Muscle layer of duodenum (tissue), 2 donors: ENCODE measurements around the gene EPHB6.

Experiments
- H3K27ac ChIP-seq: one replicate; pipeline ENCODE4 v1.7.0; 2013; ENCODE audit warnings: mild to moderate bottlenecking, low read length
- H3K27me3 ChIP-seq: one replicate; pipeline ENCODE4 v1.7.0; 2013; ENCODE audit warnings: low read depth, mild to moderate bottlenecking, control low read depth, low read length
- H3K36me3 ChIP-seq, 2 donors: one replicate each; pipeline ENCODE4 v1.7.0; 2013; ENCODE audit warnings: low read length in 2 of 2, control low read depth in 1 of 2, mild to moderate bottlenecking in 1 of 2; ENCODE audit not compliant: insufficient read depth in 2 of 2, control insufficient read depth in 1 of 2
- H3K4me1 ChIP-seq, 2 donors: one replicate each; pipeline ENCODE4 v1.7.0; 2013; ENCODE audit warnings: low read length in 2 of 2, mild to moderate bottlenecking in 2 of 2, control low read depth in 1 of 2, moderate library complexity in 1 of 2; ENCODE audit not compliant: insufficient read depth in 2 of 2, control insufficient read depth in 1 of 2
- H3K4me3 ChIP-seq, 2 donors: one replicate each; pipeline ENCODE4 v1.7.0; 2013; ENCODE audit warnings: low read length in 2 of 2, low read depth in 1 of 2, mild to moderate bottlenecking in 1 of 2
- H3K9me3 ChIP-seq, 2 donors: one replicate each; pipeline ENCODE4 v1.7.0; 2013; ENCODE audit warnings: low read length in 2 of 2, control low read depth in 1 of 2, mild to moderate bottlenecking in 1 of 2; ENCODE audit not compliant: control insufficient read depth in 1 of 2
- donor health status: healthy.

EPHB6 gene

GRCh38 chr7:142874409-142874808 is 19.5 kb downstream of the EPHB6 start:
- no peaks in the 10 kb centered on the region for H3K9me3 ChIP-seq
- H3K4me1 ChIP-seq: no peaks in the 10 kb centered on the region
- H3K36me3 ChIP-seq: no peaks in the 10 kb centered on the region
- no peak overlapping the region for H3K27ac ChIP-seq
- H3K4me3 ChIP-seq: no peak overlapping the region
- no peaks in the 10 kb centered on the region for H3K27me3 ChIP-seq

- Histone ChIP-seq H3K27ac (no peak overlapping the region), H3K9me3 (no peaks in the 10 kb centered on the region), H3K27me3 (no peaks in the 10 kb centered on the region), H3K4me3 (no peak overlapping the region), H3K36me3 (no peaks in the 10 kb centered on the region), H3K4me1 (no peaks in the 10 kb centered on the region)
Observed at GRCh38 chr7:142874837-142875236, 20.0 kb downstream of the EPHB6 start.

GRCh38 chr7:142875456-142875855 is 20.6 kb downstream of the EPHB6 start:
- no peaks in the 10 kb centered on the region for H3K36me3 ChIP-seq
- H3K27me3 ChIP-seq: no peaks in the 10 kb centered on the region
- H3K27ac ChIP-seq: no peak overlapping the region
- no peak overlapping the region for H3K4me3 ChIP-seq
- no peaks in the 10 kb centered on the region for H3K9me3 ChIP-seq
- no peaks in the 10 kb centered on the region for H3K4me1 ChIP-seq

GRCh38 chr7:142876236-142876960 is 21.5 kb downstream of the EPHB6 start:
- Histone ChIP-seq H3K4me3 (no peak overlapping the region), H3K9me3 (no peaks in the 10 kb centered on the region), H3K36me3 (no peaks in the 10 kb centered on the region), H3K27ac (no peak overlapping the region), H3K4me1 (no peaks in the 10 kb centered on the region), H3K27me3 (no peaks in the 10 kb centered on the region)

- Histone ChIP-seq H3K4me3 (no peak overlapping the region), H3K27ac (no peak overlapping the region), H3K9me3 (no peaks in the 10 kb centered on the region), H3K4me1 (no peaks in the 10 kb centered on the region), H3K27me3 (no peaks in the 10 kb centered on the region), H3K36me3 (no peaks in the 10 kb centered on the region)
Observed at GRCh38 chr7:142876991-142877910, 22.4 kb downstream of the EPHB6 start.

GRCh38 chr7:142878315-142878714 is 23.4 kb downstream of the EPHB6 start:
- Histone ChIP-seq H3K4me3 (no peak overlapping the region), H3K36me3 (no peaks in the 10 kb centered on the region), H3K4me1 (no peaks in the 10 kb centered on the region), H3K27ac (no peak overlapping the region), H3K9me3 (no peaks in the 10 kb centered on the region), H3K27me3 (no peaks in the 10 kb centered on the region)

- no peaks in the 10 kb centered on the region for H3K9me3 ChIP-seq
- no peak overlapping the region for H3K4me3 ChIP-seq
- H3K36me3 ChIP-seq: no peaks in the 10 kb centered on the region
- no peak overlapping the region for H3K27ac ChIP-seq
- H3K27me3 ChIP-seq: no peaks in the 10 kb centered on the region
- H3K4me1 ChIP-seq: no peaks in the 10 kb centered on the region
Observed at GRCh38 chr7:142879060-142879459, 24.2 kb downstream of the EPHB6 start.

GRCh38 chr7:142880876-142881505 is 26.1 kb downstream of the EPHB6 start:
- no peaks in the 10 kb centered on the region for H3K4me1 ChIP-seq
- no peak overlapping the region for H3K27ac ChIP-seq
- no peaks in the 10 kb centered on the region for H3K36me3 ChIP-seq
- H3K4me3 ChIP-seq: no peak overlapping the region
- no peaks in the 10 kb centered on the region for H3K27me3 ChIP-seq
- no peaks in the 10 kb centered on the region for H3K9me3 ChIP-seq

GRCh38 chr7:142881586-142882337 is 26.9 kb downstream of the EPHB6 start:
- no peaks in the 10 kb centered on the region for H3K9me3 ChIP-seq
- no peak overlapping the region for H3K4me3 ChIP-seq
- H3K4me1 ChIP-seq: no peaks in the 10 kb centered on the region
- no peak overlapping the region for H3K27ac ChIP-seq
- no peaks in the 10 kb centered on the region for H3K36me3 ChIP-seq
- peaks cover 2% of the 10 kb centered on the region for H3K27me3 ChIP-seq

- no peak overlapping the region for H3K27ac ChIP-seq
- no peaks in the 10 kb centered on the region for H3K9me3 ChIP-seq
- H3K36me3 ChIP-seq: no peaks in the 10 kb centered on the region
- H3K27me3 ChIP-seq: peaks cover 3% of the 10 kb centered on the region
- no peak overlapping the region for H3K4me3 ChIP-seq
- H3K4me1 ChIP-seq: no peaks in the 10 kb centered on the region
Observed at GRCh38 chr7:142882338-142882678, 27.4 kb downstream of the EPHB6 start.

GRCh38 chr7:142883145-142883544 is 28.3 kb downstream of the EPHB6 start:
- Histone ChIP-seq H3K36me3 (no peaks in the 10 kb centered on the region), H3K27ac (no peak overlapping the region), H3K27me3 (peaks cover 3% of the 10 kb centered on the region)

More at GRCh38 chr7:142883145-142883544, 28.3 kb downstream of the EPHB6 start:
- Histone ChIP-seq H3K4me1 (no peaks in the 10 kb centered on the region), H3K9me3 (no peaks in the 10 kb centered on the region), H3K4me3 (no peak overlapping the region)
